ENCODE results near the gene CACNA1C. TPM values are rescaled to one million over a fixed set of nuclear protein-coding genes. Genes with fewer than 3 reads are reported as not detected.

CACNA1C gene
- total RNA-seq, 8 experiments from 2014 or later, result 0.97 to 36.4 (median 5.1) TPM

GRCh38 chr12:2664721-2665577 is 612.2 kb downstream of the CACNA1C start:
- in situ Hi-C loops (cut with MboI; ENCODE audit: low pct_unique_long_range_greater_than_20kb in 2 of 9, low sequenced_read_pairs in 9 of 9, unreplicated experiment in 9 of 9), result no loop called here
- no peak overlapping the region for H3K4me3 ChIP-seq
- ATAC-seq (replicated peaks in 6 of 8), result no peak
- 28 to 100% (median 60%) methylated on average over 1 to 5 of the region's 7 CpGs; no CpG with 5 or more reads in 1 of the 10 experiments for WGBS, 10 experiments
- no peaks in the 10 kb centered on the region for H3K4me1 ChIP-seq (replicated peaks in 1 of 2)
- H3K27ac ChIP-seq, result no peak overlapping the region

GRCh38 chr12:2666411-2666810 is 613.6 kb downstream of the CACNA1C start:
- Histone ChIP-seq H3K4me3 (no peak overlapping the region), H3K4me1 (replicated peaks in 1 of 2) (no peaks in the 10 kb centered on the region), H3K27ac (no peak overlapping the region)
- peak in 2 of 8 experiments; percentile 23 to 59 for ATAC-seq (replicated peaks in 6 of 8)
- in situ Hi-C loops (cut with MboI; ENCODE audit: low pct_unique_long_range_greater_than_20kb in 2 of 9, low sequenced_read_pairs in 9 of 9, unreplicated experiment in 9 of 9), result no loop called here
- WGBS, 10 experiments, result 20 to 100% (median 94%) methylated on average over 1 to 5 of the region's 11 CpGs; no CpG with 5 or more reads in 4 of the 10 experiments

- WGBS, 10 experiments, result 40 to 90% (median 72%) methylated on average over 1 to 3 of the region's 3 CpGs; no CpG with 5 or more reads in 5 of the 10 experiments
- no peaks in the 10 kb centered on the region for H3K4me1 ChIP-seq (replicated peaks in 1 of 2)
- no peak overlapping the region for H3K4me3 ChIP-seq
- ATAC-seq (replicated peaks in 6 of 8), result no peak
- no peak overlapping the region for H3K27ac ChIP-seq
- in situ Hi-C loops (cut with MboI; ENCODE audit: low pct_unique_long_range_greater_than_20kb in 2 of 9, low sequenced_read_pairs in 9 of 9, unreplicated experiment in 9 of 9), result no loop called here
Observed at GRCh38 chr12:2666846-2667245, 614.1 kb downstream of the CACNA1C start.

- in situ Hi-C loops (cut with MboI; ENCODE audit: low pct_unique_long_range_greater_than_20kb in 2 of 9, low sequenced_read_pairs in 9 of 9, unreplicated experiment in 9 of 9), result no loop called here
- ATAC-seq (replicated peaks in 6 of 8), result no peak
- Histone ChIP-seq H3K4me3 (no peak overlapping the region), H3K4me1 (replicated peaks in 1 of 2) (no peaks in the 10 kb centered on the region), H3K27ac (no peak overlapping the region)
- WGBS, 10 experiments, result 0 to 100% (median 66%) methylated on average over 1 to 8 of the region's 17 CpGs; no CpG with 5 or more reads in 3 of the 10 experiments
Observed at GRCh38 chr12:2667716-2668440, 615.1 kb downstream of the CACNA1C start.

GRCh38 chr12:2668816-2669215 is 616.0 kb downstream of the CACNA1C start:
- H3K4me3 ChIP-seq, result no peak overlapping the region
- in situ Hi-C loops (cut with MboI; ENCODE audit: low pct_unique_long_range_greater_than_20kb in 2 of 9, low sequenced_read_pairs in 9 of 9, unreplicated experiment in 9 of 9), result no loop called here
- WGBS, 10 experiments, result 50 to 88% (median 77%) methylated on average over 2 to 8 of the region's 17 CpGs; no CpG with 5 or more reads in 5 of the 10 experiments
- ATAC-seq (replicated peaks in 6 of 8), result no peak
- no peak overlapping the region for H3K27ac ChIP-seq
- no peaks in the 10 kb centered on the region for H3K4me1 ChIP-seq (replicated peaks in 1 of 2)

- ATAC-seq (replicated peaks in 6 of 8), result no peak
- Histone ChIP-seq H3K4me1 (replicated peaks in 1 of 2) (no peaks in the 10 kb centered on the region), H3K27ac (no peak overlapping the region), H3K4me3 (no peak overlapping the region)
- 78 to 100% (median 90%) methylated on average over 1 to 8 of the region's 8 CpGs; no CpG with 5 or more reads in 6 of the 10 experiments for WGBS, 10 experiments
- in situ Hi-C loops (cut with MboI; ENCODE audit: low pct_unique_long_range_greater_than_20kb in 2 of 9, low sequenced_read_pairs in 9 of 9, unreplicated experiment in 9 of 9), result no loop called here
Observed at GRCh38 chr12:2669560-2669959, 616.8 kb downstream of the CACNA1C start.

- Histone ChIP-seq H3K4me3 (no peak overlapping the region), H3K27ac (no peak overlapping the region), H3K4me1 (replicated peaks in 1 of 2) (no peaks in the 10 kb centered on the region)
- 55 to 100% (median 99%) methylated on average over 1 to 6 of the region's 10 CpGs; no CpG with 5 or more reads in 4 of the 10 experiments for WGBS, 10 experiments
- in situ Hi-C loops (cut with MboI; ENCODE audit: low pct_unique_long_range_greater_than_20kb in 2 of 9, low sequenced_read_pairs in 9 of 9, unreplicated experiment in 9 of 9), result no loop called here
- ATAC-seq (replicated peaks in 6 of 8), result no peak
Observed at GRCh38 chr12:2672863-2673262, 620.1 kb downstream of the CACNA1C start.

- Histone ChIP-seq H3K4me1 (replicated peaks in 1 of 2) (no peaks in the 10 kb centered on the region), H3K4me3 (no peak overlapping the region), H3K27ac (no peak overlapping the region)
- ATAC-seq (replicated peaks in 6 of 8), result no peak
- WGBS, 10 experiments, result 80 to 100% (median 87%) methylated on average over 1 to 3 of the region's 18 CpGs; no CpG with 5 or more reads in 5 of the 10 experiments
- in situ Hi-C loops (cut with MboI; ENCODE audit: low pct_unique_long_range_greater_than_20kb in 2 of 9, low sequenced_read_pairs in 9 of 9, unreplicated experiment in 9 of 9), result no loop called here
Observed at GRCh38 chr12:2673966-2674810, 621.4 kb downstream of the CACNA1C start.

- in situ Hi-C loops (cut with MboI; ENCODE audit: low pct_unique_long_range_greater_than_20kb in 2 of 9, low sequenced_read_pairs in 9 of 9, unreplicated experiment in 9 of 9), result loop anchor here in 1 of 9 experiments (25.0 kb wide), 1 partner anchor 112 kb away; the partner anchor contains the start of gene FKBP4
- H3K4me1 ChIP-seq (replicated peaks in 1 of 2), result no peaks in the 10 kb centered on the region
- no peak overlapping the region for H3K27ac ChIP-seq
- WGBS, 10 experiments, result 67 to 86% (median 80%) methylated on average over 1 to 5 of the region's 6 CpGs; no CpG with 5 or more reads in 5 of the 10 experiments
- no peak for ATAC-seq (replicated peaks in 6 of 8)
- H3K4me3 ChIP-seq, result no peak overlapping the region
Observed at GRCh38 chr12:2675776-2676175, 623.0 kb downstream of the CACNA1C start.

- Histone ChIP-seq H3K4me1 (replicated peaks in 1 of 2) (no peaks in the 10 kb centered on the region), H3K4me3 (no peak overlapping the region), H3K27ac (no peak overlapping the region)
- WGBS, 10 experiments, result 76 to 87% (median 80%) methylated on average over 1 to 8 of the region's 20 CpGs; no CpG with 5 or more reads in 6 of the 10 experiments
- ATAC-seq (replicated peaks in 6 of 8), result no peak
- in situ Hi-C loops (cut with MboI; ENCODE audit: low pct_unique_long_range_greater_than_20kb in 2 of 9, low sequenced_read_pairs in 9 of 9, unreplicated experiment in 9 of 9), result loop anchor here in 1 of 9 experiments (25.0 kb wide), 1 partner anchor 110 kb away; the partner anchor contains the start of gene FKBP4
Observed at GRCh38 chr12:2677142-2677880, 624.5 kb downstream of the CACNA1C start.

GRCh38 chr12:2678426-2678825 is 625.6 kb downstream of the CACNA1C start:
- ATAC-seq (replicated peaks in 6 of 8), result no peak
- no peaks in the 10 kb centered on the region for H3K4me1 ChIP-seq (replicated peaks in 1 of 2)
- WGBS, 10 experiments, result 20 to 100% (median 78%) methylated on average over 1 to 6 of the region's 11 CpGs; no CpG with 5 or more reads in 2 of the 10 experiments
- H3K27ac ChIP-seq, result no peak overlapping the region
- no peak overlapping the region for H3K4me3 ChIP-seq
- in situ Hi-C loops (cut with MboI; ENCODE audit: low pct_unique_long_range_greater_than_20kb in 2 of 9, low sequenced_read_pairs in 9 of 9, unreplicated experiment in 9 of 9), result loop anchor here in 1 of 9 experiments (25.0 kb wide), 1 partner anchor 109 kb away; the partner anchor contains the start of gene FKBP4
